HEK293T (cell line): ENCODE results near the gene PTPN4.

ENCODE experiments used
- CTBP1 ChIP-seq: fragments of 450-650 bp; IDR thresholded peaks from 2 replicates; pipeline ENCODE4 v1.6.1; 2016; ENCODE audit warnings: borderline replicate concordance
- ELF4 ChIP-seq: fragments of 450-650 bp; IDR thresholded peaks from 2 replicates; pipeline ENCODE4 v1.6.1; 2017; ENCODE audit warnings: antibody characterized with exemption
- FOXA1 ChIP-seq: fragments of 450-650 bp; IDR thresholded peaks from 2 replicates; pipeline ENCODE4 v1.6.1; 2016; ENCODE audit warnings: mild to moderate bottlenecking
- FOXK2 ChIP-seq: fragments of 450-650 bp; IDR thresholded peaks from 2 replicates; pipeline ENCODE4 v1.6.1; 2016; ENCODE audit warnings: mild to moderate bottlenecking
- FOXM1 ChIP-seq: fragments of 450-650 bp; IDR thresholded peaks from 2 replicates; pipeline ENCODE4 v1.6.1; 2017; ENCODE audit warnings: mild to moderate bottlenecking, borderline replicate concordance
- L3MBTL2 ChIP-seq: fragments of 450-650 bp; conservative IDR thresholded peaks from 2 replicates; pipeline ENCODE4 v1.6.1; 2016; ENCODE audit warnings: mild to moderate bottlenecking
- LEF1 ChIP-seq: fragments of 450-650 bp; IDR thresholded peaks from 2 replicates; pipeline ENCODE4 v1.6.1; 2017; ENCODE audit warnings: mild to moderate bottlenecking, borderline replicate concordance
- NFRKB ChIP-seq: fragments of 450-650 bp; IDR thresholded peaks from 2 replicates; pipeline ENCODE4 v1.6.1; 2016; ENCODE audit warnings: mild to moderate bottlenecking, moderate library complexity
- PKNOX1 ChIP-seq: fragments of 450-650 bp; IDR thresholded peaks from 2 replicates; pipeline ENCODE4 v1.6.1; 2016
- SP1 ChIP-seq: fragments of 450-650 bp; IDR thresholded peaks from 2 replicates; pipeline ENCODE4 v1.6.1; 2017
- SUZ12 ChIP-seq: fragments of 450-650 bp; IDR thresholded peaks from 2 replicates; pipeline ENCODE4 v1.6.1; 2016; ENCODE audit warnings: mild to moderate bottlenecking
- TARDBP ChIP-seq: fragments of 450-650 bp; IDR thresholded peaks from 2 replicates; pipeline ENCODE4 v1.6.1; 2016
- ZNF384 ChIP-seq: fragments of 450-650 bp; IDR thresholded peaks from 2 replicates; pipeline ENCODE4 v1.6.1; 2016

- TF ChIP-seq SUZ12 (no peak), TARDBP (no peak), FOXA1 (no peak), CTBP1 (no peak), ELF4 (no peak), L3MBTL2 (no peak), SP1 (no peak), FOXM1 (no peak), LEF1 (no peak), ZNF384 (no peak), PKNOX1 (no peak), NFRKB (no peak), FOXK2 (no peak)
Measured at GRCh38 chr2:119788752-119789151, 29.0 kb downstream of the PTPN4 start.
